ENCODE results near the gene ALG12.
"Not testable (repeated sequence)": the region's sequence is repeated elsewhere in the genome, so short reads cannot be mapped to it uniquely, and the experiment has no call there.

The ALG12 gene

DNA sequence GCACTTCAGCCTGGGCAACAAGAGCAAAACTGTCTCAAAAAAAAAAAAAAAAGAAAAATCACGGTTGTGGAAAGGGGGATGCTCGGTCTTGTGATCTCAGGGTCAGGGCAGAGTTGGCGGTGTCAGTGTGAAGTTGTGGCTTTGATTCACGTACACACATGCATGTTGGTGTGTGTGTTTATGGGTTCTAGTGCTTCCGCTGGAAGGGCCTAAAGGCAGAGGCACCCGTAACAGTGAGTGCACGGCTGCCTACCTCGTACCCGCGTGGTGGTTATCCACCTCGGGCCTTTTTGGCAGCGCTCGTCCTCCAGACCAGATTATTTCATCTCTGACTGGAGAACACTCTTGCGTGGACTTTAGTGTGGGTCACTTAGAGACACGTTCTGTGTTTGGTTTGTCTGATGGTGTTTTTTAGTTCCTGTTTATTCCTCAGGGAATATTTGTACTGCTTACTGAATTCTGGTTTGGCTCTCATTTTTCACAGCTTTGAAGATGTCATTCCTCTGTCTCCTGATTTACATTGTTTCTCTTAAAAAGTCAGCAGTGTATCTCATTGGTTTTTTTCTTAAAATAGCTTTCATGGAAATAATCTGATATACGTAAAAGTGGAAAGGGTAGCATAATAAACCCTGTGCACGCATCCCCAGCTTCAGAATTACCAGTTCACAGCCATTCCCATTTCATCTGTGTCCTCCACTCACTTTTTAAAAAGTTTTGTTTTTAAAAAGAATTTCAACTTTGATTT is 49.0 kb downstream of the ALG12 start:
- no peak for DNase-seq (ENCODE audit: extremely low read depth in 1 of 2, low read depth in 1 of 2)

GRCh38 chr22:49867303-49868265 is 50.7 kb downstream of the ALG12 start:
- DNase-seq (ENCODE audit: extremely low read depth in 1 of 2, low read depth in 1 of 2), result no peak

DNA sequence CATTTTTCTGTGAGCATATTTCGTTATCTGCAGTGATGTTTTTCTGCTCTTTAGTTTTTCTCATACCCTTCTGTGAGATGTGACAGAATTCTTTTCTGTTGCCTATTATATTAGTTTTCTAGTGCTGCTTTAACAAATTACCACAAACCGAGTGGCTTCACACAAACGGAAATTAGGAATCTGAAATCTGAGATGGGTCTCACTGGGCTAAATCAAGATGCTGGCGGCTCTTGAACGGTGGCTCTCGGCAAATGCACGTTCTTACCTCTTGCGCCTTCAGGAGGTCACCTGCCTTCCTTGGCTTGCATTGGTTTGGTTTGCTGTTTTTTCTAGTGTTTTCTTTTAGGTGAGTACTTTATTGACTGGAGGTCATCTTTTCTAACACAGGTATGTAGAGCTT is 51.6 kb downstream of the ALG12 start:
- no peak for DNase-seq (ENCODE audit: extremely low read depth in 1 of 2, low read depth in 1 of 2)

- no peak for DNase-seq (ENCODE audit: extremely low read depth in 1 of 2, low read depth in 1 of 2)
Observed at GRCh38 chr22:49866134-49866533, 52.1 kb downstream of the ALG12 start.

GRCh38 chr22:49865156-49865555 is 53.1 kb downstream of the ALG12 start:
- no peak for DNase-seq (ENCODE audit: extremely low read depth in 1 of 2, low read depth in 1 of 2)

DNA sequence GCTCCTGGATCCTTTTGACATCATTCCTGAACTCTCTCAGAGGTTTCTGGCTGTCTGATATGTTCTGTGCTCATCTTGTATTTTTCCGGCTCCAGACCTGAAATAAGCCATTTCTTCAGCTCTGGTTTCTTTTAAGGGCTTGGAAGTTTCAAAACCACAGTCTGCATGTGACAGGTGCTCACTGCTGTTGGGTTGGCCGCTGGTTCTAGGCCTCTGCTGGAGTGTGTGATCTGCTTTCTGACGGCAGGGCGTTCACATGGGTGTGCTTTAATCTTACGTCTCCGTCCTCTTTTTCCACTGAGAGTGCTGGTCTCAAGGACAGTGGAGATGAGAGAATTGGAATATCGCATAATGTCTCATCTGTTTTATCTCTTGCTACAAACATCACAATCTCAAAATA is 54.3 kb downstream of the ALG12 start:
- DNase-seq (ENCODE audit: extremely low read depth in 1 of 2, low read depth in 1 of 2), result no peak

DNA sequence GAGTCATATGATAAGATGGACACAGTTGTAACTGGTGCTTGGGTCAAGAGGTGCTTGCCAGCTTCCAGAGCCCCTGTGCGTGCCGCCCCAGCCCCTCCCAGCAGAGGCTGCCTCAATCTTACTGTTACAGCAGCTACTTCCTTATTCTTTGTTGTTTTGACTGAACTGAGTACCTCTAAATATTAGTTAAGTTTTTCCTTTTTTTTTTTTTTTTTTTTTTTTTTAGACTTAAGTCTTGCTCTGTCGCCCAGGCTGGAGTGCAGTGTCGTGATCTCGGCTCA is 55.8 kb downstream of the ALG12 start:
- DNase-seq (ENCODE audit: extremely low read depth in 1 of 2, low read depth in 1 of 2), result no peak

DNA sequence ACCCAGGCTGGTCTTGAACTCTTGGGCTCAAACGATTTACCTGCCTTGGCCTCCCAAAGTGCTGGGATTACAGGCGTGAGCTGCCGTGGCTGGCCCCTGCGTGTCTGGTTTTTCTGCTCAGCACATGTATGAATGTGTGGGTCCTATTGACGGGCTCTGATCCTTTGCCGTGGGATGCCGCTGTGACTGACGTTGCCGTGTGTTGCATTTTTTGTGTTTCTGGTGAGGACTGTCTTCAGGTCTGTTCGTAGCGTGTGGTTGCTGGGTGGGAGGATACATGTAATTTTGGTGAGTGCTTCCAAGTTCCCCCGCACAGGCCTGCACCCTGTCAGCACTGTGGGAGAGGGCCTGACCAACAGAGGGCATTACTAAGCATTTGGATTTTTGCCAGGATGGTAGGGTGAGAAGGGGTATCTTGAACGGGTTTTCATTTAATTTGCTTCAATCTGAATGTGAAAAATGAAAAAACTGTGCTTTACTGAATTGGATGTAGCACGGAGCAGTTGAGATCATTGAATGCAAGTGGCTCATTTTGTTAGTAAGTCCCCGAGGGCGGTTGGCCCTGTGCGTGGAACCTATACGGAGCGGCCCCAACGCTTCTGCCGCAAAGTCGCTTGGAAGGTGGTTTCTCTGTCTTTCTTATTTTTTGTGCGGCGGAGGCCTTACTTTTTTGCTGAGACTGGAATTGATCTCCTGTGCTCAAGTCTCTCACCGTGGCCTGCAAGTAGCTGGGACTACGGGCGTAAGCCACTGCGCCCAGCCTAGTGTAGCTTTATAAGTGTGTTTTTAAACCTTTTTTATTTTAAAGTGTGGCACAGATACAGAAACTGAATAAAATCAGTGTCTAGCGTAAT is 56.4 kb downstream of the ALG12 start:
- no peak for DNase-seq (ENCODE audit: extremely low read depth in 1 of 2, low read depth in 1 of 2)

DNA sequence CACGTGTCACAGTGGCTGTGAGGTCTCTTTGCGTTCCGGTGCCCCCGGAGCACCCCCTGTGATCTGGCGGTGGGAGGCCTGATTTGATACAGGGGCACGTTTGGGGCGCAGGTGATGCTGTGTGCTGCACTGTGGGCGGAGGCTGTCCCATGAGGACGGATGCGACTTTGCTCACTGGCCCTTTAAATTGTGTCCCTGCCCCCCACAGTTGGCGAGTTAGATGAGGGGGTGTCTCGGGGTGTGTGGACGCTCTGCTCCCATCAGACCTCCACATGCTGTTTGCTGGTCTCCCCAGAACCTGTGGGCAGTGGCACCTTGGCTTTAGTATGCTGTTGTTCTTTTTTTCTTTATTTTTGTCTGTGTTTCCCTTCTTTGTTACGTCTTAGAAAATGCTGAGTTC is 59.4 kb downstream of the ALG12 start:
- DNase-seq (ENCODE audit: extremely low read depth in 1 of 2, low read depth in 1 of 2), result no peak

DNA sequence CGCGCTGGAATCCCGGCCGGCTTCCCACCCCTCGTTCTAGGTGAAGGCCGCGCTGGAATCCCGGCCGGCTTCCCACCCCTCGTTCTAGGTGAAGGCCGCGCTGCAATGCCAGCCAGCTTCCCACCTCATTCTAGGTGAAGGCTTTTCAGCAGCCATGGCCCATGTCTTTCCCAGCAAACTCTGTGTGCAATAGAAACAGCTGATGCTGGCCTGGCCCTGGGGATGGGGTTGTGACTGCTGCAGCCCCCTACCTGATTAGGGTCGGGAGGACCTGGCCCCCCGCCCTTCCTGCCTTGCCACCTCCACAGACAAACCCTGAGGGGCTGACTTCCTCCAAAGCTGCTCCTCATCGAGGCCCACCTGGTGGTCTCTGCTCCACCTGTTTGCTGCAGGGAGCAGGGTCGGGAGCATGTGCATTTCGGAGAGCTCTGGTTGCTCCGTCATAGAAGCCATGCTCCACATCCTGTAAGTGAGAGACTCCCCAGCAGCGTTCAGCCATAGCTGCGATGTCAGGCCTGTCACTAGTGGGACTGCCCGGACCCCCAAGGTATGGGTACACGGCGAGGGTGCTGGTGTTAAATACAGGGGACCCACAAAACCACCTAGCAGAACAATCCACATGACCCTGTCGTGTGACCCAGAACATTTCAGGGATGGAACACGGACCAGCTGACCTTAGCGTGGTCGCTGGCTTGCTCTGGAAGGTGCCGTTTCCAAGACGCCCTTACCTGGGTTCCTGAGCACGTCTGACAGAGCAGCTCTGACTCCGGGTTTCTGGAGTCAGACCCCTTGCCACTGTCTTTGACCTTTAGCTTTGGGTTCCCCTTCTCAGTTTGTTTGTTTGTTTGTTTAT is 61.2 kb downstream of the ALG12 start:
- DNase-seq (ENCODE audit: extremely low read depth in 1 of 2, low read depth in 1 of 2), result no peak

DNA sequence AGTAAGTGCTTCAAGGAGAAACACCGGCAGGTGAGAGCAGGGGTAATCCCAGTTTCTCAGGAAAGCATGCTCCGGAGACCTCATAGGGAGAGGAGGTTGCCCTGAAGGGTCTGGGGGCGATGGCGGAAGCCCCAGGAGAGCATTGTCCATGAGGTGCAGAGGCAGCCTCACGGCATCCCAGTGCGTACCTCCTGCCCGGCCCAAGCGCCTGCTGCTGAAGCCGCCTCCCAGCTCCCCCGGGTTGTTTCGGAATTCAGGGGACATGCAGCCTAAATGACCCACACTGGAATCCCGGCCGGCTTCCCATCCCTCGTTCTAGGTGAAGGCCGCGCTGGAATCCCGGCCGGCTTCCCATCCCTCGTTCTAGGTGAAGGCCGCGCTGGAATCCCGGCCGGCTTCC is 61.9 kb downstream of the ALG12 start:
- DNase-seq (ENCODE audit: extremely low read depth in 1 of 2, low read depth in 1 of 2), result no peak

DNA sequence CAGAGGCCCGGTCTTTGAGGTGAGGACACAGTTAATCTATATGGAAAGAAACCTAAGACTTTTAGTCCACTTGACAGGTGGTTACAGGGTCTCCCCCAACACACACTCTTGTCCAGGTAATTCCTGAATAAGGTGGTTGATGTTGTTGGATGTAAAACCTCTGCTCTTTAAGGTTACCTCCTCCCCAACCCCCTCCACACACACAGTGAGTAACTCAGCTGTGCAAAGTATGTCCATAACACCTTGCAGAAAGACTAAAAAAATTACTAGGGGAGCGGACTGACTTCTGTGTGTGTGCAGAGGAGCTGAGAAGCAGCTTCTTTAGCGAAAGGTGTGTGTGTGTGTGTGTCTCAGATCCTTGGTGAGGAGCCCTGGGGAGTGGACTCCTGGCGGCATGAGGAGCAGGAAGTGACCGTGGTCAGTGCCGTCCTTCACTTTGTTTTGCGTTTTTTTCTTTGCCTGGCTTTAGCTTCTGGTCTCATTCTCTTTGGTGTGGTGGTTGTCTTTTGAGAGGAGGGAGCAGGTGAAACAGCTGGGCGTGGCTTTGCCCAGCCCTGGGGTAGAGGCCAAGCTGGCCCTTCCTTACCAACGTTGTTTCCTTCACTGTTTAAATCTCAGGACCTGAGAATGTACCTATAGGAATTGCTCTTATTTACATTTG is 62.9 kb downstream of the ALG12 start:
- DNase-seq (ENCODE audit: extremely low read depth in 1 of 2, low read depth in 1 of 2), result no peak

DNA sequence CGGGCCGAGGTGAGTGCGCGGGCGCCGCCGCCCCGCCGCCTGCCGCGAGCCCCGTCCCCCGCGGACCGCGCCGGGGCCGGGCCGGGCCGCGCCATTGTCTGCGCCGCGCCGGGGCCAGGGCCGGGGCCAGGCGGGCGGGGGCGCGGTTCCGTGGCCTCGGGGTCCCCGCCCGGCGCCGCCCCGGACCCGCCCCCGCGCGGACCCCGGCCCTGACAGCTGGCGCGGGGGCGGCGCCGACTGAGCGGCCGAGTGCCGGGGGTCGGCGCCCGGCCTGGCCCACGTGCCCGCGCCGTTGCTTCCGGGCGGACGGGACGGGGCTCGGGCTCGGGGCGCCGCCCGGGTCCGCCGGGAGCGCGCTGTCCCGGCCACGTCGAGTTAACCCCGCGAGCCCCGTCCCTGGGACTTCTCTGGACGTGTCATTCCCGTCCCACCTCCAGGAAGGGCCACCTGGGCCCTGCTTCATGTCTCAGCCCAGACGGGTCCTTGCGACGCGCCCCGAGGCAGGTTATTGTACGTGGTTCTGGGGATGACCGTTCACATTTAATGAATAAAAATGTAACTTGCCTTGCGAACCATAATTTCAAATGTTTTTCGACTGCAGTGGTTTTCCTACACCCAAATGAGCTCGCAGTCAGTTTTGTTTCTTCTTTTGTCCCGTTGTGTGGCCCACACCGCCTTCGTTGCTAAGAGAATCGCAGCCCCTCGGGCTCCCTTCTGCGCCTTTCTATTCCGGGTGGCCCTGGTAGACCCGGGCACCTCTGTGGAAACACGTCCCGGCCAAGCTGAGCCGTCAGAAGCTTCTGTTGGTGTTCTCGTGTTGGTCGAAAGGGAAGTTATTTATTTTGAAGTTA is 64.0 kb downstream of the ALG12 start:
- no peak for DNase-seq (ENCODE audit: extremely low read depth in 1 of 2, low read depth in 1 of 2)

DNA sequence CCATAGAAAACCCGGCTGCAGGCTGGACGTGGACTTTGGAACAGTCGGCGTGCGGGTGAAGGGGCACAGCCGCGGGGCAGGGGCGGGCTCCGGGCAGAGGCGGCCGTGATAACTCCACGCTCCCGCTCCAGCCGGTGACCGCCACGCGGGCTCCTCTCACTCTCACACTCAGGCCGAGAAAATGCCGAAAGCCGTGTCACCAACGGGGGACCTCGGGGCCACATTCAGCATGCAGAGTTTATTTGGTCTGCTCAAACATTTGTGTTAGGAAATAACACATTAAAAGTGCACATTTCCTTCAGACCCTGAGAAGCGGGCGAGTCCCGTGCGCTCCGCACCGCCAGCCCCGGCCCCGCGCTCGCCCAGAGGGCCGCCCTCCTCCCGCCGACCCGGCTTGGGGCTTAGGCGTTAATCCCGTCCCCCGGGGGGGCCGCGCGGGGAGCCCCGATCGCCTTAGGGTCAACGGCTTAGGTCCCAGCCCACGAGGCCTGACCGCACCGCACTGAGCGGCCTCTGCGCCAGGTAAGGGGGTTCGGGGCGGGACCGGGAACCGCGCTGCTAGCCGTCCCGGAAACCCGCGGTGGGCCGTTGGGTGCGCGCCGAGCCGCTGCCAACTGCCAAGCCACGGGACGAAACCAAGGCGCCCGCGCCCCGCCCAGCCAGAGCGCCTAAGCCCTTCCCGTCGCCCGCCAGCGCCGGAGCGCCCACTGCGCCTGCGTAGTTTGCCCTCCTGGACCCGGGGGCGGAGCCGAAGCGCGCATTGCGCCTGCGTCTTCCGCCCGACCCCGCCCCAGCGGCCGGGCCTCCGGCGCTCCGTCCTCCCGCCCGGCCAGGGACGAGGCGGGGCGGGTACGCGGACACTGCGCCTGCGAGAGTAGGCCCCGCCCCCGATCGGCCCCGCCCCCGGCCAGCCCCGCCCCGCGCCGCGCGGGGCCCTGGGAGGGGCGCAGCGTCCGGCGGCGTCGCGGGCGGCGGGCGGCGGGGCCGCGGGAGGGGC is 65.0 kb downstream of the ALG12 start, which contains the start of gene ZBED4:
ZBED4 (plus strand) TSS at position 947 of the 997 bp plus-strand sequence. CDS start 29,819 bp downstream, outside the sequence.
- peak; percentile 96 to 100 for DNase-seq (ENCODE audit: extremely low read depth in 1 of 2, low read depth in 1 of 2)

GRCh38 chr22:49852568-49852897 is 65.7 kb downstream of the ALG12 start:
- not testable (repeated sequence) for DNase-seq (ENCODE audit: extremely low read depth in 1 of 2, low read depth in 1 of 2)

DNA sequence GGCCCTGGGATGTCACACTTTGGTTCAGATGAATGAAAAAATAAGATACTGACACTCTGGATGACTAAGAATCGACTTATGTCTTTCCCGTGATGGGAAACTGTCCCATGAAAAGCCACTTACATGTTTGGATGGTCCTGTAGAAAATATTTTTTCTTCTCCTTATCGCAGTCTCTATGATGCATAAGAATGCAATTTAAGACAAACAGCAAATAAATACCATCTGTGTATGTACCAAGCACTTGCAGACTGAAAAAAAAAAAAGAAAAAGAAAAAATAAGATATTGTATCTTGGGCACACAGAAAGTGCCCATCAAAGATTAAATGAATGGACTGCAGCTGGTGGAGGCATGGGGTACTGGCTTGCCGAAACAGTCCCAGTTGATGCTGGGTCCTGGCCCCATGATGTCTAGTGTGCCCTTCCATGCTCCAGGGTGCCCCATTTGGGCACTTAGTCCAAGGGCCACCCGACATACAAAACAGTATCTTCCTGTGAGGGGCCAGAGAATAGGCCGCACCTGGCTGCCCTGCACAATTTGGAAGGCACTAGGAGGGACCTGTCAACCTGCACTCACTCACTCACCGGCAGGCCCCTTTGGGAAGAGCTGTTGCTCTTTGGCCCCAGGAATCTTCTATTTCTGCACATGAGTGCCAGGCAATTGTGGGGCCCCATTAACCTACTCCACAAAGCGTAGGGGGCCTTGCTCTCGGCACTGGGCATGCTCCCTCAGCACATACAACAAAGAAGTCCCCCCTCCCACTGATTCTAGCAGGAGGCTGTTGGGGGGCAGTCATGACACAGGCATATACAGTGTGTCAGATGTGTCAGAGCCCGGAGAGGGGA is 67.1 kb downstream of the ALG12 start:
- DNase-seq (ENCODE audit: extremely low read depth in 1 of 2, low read depth in 1 of 2), result no peak
